Measurements from ENCODE around the gene MED20. TPM values are rescaled to one million over a fixed set of nuclear protein-coding genes. Genes with fewer than 3 reads are reported as not detected.
A peak's percentile ranks its signal among the peaks of the same experiment; 100 is the strongest.

The MED20 gene
- total and polyA plus RNA-seq, 2 donors (not counting 3 experiments of a cell fraction or from before 2014, with no cell fraction given), result 30.4 to 37.8 TPM

DNA sequence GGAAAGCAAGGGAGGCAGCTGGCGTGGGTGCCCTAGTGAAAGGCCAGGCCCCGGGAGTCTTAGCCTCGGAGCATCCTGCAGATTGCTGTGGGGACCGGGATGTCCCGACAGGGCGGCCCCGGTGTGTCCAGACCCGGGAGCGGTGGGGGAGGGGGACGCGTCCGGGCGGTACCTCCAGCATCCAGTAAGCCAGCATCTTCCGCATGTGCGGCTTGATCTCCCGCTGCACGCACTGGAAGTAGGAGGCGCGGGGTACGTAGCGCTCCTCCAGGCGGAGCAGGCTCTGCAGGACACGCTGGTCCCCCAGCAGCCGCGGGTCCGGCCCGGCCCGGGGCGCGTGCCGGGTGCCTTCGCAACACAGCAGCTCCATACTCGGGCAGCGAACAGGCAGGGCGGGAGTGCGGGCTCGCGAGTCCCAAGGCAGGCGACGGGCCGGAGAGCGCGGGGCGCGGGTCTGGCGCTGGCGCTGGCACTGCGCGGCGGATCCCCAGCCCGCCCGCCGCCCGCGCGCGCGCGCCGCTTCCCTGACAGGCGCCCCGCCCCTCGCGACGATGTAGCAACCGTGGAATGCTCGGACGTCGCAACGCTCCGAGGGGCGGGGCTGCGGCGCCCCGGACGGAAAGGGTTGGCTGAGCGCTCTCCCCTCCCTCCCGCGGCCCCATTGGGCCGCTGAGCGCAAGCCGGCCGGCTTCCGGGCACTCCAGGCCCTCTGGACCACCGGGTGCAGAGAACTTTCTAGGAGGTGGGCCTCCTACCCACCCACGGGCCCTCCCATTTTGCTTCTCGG, 20.5 kb upstream of the MED20 start, which contains the start of gene CCND3:
Gene CCND3, minus strand, starts transcription at position 529 of the 787 bp plus-strand sequence. Its CDS starts 159 bp downstream, at position 370.
- dilution Hi-C loops (cut with MboI; ENCODE audit: extremely low pct_ligation_motif_present, low sequenced_read_pairs) (no loop called here), intact Hi-C loops (cut with micrococcal nuclease) (loop anchor here (1.0 to 5.0 kb wide), 3 partner anchors 26 to 103 kb away; no protein-coding TSS in a partner anchor)
- peak; percentile 93 for FAIRE-seq
- no peaks in the 10 kb centered on the region for H3K9me3 ChIP-seq (replicated peaks; ENCODE audit: control insufficient read depth, insufficient read depth, low read length)
- no TSS peak for BruUV-seq (replicated peaks)
- TF ChIP-seq POLR2A (IDR thresholded peaks at IDR 0.05; ENCODE audit: low read depth, low read length) (peak; percentile 69), FOS (IDR thresholded peaks at IDR 0.05; ENCODE audit: borderline replicate concordance, insufficient read depth, low read length) (no peak), EZH2 (IDR thresholded peaks at IDR 0.05; ENCODE audit: borderline replicate concordance, low read depth, low read length, severe bottlenecking) (no peak), POLR2AphosphoS5 (IDR thresholded peaks at IDR 0.05; ENCODE audit: insufficient read depth, low read depth, low read length) (peak; percentile 67)
- TF ChIP-seq, protein P1, sequence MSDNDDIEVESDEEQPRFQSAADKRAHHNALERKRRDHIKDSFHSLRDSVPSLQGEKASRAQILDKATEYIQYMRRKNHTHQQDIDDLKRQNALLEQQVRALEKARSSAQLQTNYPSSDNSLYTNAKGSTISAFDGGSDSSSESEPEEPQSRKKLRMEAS (IDR thresholded peaks at IDR 0.05; ENCODE audit: insufficient read depth, insufficient read length), result no peak
- H3K9ac ChIP-seq (replicated peaks; ENCODE audit: extremely low read depth, insufficient read depth, low read length), result peak within 1 kb of the TSS; percentile 76
- H3K4me3 ChIP-seq (replicated peaks in 1 of 3; ENCODE audit: insufficient read depth in 1 of 3, low read depth in 1 of 3, low read length in 3 of 3), result peak within 1 kb of the TSS; percentile 58 to 88 (median 76)
- H2AFZ ChIP-seq (ENCODE audit: low read depth, low read length), result peak within 1 kb of the TSS; percentile 65
- peak within 1 kb of the TSS; percentile 57 for H3K27ac ChIP-seq (ENCODE audit: insufficient read depth, low read depth, low read length)
- H3K4me1 ChIP-seq (ENCODE audit: control insufficient read depth, extremely low read depth, insufficient read depth, low read length), result peaks cover 34% of the 10 kb centered on the region
- peaks cover 5 to 9% of the 10 kb centered on the region in 2 experiments for H3K36me3 ChIP-seq (ENCODE audit: control insufficient read depth in 2 of 2, extremely low read depth in 1 of 2, insufficient read depth in 2 of 2, low read length in 2 of 2)
- ChIA-PET CTCF (interaction anchor here (1.1 to 2.5 kb wide), 6 partner anchors 12 to 155 kb away, joined by 3 to 14 read pairs (median 6); partner anchors contain the start of genes BYSL, MED20 and TOMM6), POLR2A (interaction anchor here (0.6 to 0.8 kb wide), 2 partner anchors 32 to 46 kb away, joined by 3 to 4 read pairs; partner anchors contain the start of gene USP49)
- H3K9me1 ChIP-seq (replicated peaks; ENCODE audit: control insufficient read depth, extremely low read depth, insufficient read depth, low read length), result no peaks in the 10 kb centered on the region
- peak within 1 kb of the TSS; percentile 60 for H3K4me2 ChIP-seq (ENCODE audit: insufficient read depth, low read length)
- H4K20me1 ChIP-seq (replicated peaks; ENCODE audit: control insufficient read depth, extremely low read depth, insufficient read depth, low read length), result no peaks in the 10 kb centered on the region
- H3K27me3 ChIP-seq (ENCODE audit: control insufficient read depth in 2 of 2, insufficient read depth in 2 of 2, low read length in 2 of 2), result no peaks in the 10 kb centered on the region
- H3K79me2 ChIP-seq (ENCODE audit: control insufficient read depth, insufficient read depth, low read length), result peaks cover 42% of the 10 kb centered on the region
- DNase-seq (ENCODE audit: low read depth, low spot score), result peak; percentile 78

Measured in endothelial cell of umbilical vein (primary cell).